HG02678 (cell line): Measurements from ENCODE around the gene TENM4.
"Not testable (repeated sequence)": the region's sequence is repeated elsewhere in the genome, so short reads cannot be mapped to it uniquely, and the experiment has no call there.

Source experiments
- ATAC-seq: cut with Tn5 transposase; IDR thresholded peaks from one replicate; pipeline ENCODE4 v1.9.1; 2021; ENCODE audit warnings: mild to moderate bottlenecking, moderate library complexity; ENCODE audit not compliant: unreplicated experiment

Gene TENM4

GRCh38 chr11:78831571-78831970 lies 609.3 kb downstream of the TENM4 start:
- ATAC-seq: no peak

DNA sequence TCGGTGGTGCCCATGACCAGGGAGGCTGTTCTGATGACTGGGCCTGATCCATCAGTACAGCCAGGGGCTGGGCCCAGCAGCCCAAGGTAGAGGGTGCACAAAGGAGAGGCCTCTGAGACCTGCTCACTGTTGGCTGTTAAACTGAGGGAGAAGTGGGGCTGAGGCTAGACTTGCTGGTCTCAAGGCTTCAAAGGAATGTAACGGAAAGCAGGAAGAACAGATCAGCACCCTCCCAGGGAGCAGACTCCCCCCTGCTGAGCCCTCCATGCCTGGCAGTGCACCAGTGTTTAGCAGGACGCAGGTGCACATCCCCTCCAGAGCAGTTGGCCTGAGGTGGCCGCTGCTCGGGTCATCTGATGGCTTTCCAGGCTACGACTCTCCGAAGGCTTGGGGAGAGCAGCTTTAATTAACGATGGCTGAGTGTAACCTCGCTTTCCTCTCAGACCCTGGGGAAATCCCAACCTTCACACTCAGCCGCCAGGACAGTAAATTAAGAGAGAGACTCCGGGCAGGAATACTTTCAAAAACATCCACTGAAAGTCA lies 610.5 kb downstream of the TENM4 start:
- ATAC-seq: no peak

DNA sequence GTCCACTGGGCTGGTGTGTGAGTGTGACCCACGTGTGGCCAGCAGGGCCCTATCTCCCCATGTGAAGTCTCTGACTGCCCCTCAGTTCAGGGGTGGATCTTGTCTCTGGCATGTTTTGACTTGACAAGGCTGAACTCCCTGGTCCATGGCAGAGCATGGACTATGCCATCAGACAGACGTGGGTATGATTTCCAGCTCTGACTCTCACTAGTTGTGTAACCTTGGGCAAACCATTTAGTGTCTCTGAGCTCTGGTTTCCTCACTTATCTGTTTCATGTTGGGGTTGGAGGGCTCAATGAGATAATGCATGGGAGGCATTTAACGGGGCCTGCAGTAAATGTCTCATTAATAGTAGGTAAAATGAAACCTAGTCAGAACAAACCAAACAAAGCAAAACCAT lies 611.7 kb downstream of the TENM4 start:
- no peak for ATAC-seq

DNA sequence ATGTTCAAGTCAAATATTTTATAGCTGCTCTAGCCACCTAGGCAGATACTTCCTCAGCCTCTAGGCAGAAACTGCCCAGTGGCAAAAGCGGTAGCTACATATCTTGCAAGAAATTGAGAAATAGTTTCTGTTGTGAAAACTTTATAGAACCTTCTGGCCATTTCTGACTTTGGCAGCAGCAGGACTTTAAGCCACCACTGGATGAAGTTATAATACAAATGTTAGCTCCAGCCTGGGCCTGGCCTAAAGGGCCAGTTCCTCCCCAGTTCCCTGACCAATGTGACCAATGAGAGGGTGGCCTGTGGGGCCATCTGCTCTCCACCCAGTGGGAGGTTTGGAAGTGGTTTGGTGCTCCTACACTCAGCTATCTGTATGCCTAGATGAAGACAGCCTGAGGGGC lies 612.2 kb downstream of the TENM4 start:
- no peak for ATAC-seq

GRCh38 chr11:78827291-78827690 lies 613.5 kb downstream of the TENM4 start:
- not testable (repeated sequence) for ATAC-seq

GRCh38 chr11:78825591-78826020 lies 615.2 kb downstream of the TENM4 start:
- no peak for ATAC-seq

DNA sequence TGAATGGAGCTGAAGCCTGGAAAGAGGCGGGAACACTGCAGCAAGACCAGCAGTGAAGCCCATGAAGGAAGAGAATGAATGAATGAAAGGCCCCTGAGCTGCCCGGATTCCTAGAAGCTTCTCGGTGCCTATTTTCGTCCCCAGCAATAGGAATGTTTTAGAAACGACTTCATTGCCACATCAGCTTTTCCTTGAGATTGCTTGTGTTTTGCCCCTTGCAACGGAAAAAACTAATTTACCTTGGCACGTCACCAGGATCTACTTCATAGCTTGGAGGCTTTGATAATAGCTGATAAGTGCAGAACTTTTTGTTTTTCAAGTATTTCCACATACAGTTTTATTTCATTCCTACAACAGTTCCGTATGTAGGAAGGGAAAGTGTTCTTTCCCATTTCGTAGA lies 617.2 kb downstream of the TENM4 start:
- ATAC-seq: no peak

DNA sequence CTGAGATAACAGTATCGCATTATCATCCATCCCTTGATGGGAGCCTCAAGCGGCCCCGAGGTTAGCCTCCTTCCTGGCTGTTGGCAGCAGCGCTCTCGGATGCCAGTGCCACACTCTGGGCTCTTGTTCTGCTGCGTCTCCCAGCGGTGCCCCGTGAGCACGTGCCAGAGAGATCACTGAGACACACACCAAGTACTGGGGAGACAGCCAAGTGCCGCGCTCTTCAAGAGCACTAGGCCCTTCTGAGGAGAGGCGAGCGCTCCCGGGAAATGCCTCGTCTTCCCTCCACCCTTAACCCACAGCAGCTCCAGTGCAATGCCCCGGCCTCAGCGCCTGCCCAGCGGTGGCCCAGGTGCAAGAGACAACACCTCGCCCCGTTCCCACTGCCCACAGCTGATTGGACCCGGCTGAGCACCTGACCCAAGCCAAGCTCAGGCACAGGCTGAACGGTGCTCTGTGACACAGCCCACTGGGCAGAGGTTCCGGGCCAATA lies 617.9 kb downstream of the TENM4 start:
- ATAC-seq: no peak

DNA sequence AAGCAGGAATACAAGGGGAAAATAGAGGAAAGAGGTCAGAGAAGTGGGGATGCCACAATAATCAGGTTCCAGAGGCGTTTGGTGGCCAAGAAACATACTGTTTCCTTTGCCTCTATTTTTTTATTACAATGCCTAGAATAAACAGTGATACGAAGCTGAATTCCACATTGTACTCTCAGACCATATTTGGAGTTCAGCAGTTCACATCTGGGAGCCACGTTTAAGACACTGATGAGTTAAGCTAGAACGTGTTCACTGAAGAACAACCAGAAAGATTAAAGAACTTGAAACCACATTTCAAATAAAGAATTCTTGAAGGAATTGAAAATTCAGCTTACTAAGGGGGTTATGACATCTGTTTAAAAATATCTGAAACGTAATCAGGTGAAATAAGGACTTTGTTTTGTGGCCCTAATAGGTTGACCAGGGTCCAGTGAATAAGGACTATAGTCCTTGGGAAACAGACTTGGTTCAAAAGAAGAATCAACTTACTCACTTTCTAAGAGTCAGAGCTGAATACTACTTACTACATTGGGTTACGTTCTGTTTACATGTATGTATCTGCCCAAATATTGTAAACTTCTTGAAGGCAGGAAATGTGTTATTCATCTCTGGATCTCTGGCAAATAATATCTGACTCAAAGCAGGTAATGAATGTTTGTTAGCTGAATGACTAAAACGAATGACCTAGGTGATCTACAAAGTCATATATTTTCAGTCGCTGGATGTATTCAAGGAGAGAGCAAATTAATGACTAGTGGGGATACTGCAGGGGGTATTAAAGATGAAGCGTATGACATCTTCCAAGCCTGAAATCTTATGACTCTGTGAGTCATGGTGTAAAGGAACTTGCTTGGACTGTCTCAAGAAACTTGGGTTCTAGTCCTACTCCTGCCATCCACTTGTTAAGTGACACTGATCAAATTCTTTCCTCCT lies 619.2 kb downstream of the TENM4 start:
- no peak for ATAC-seq

- no peak for ATAC-seq
These were observed 620.1 kb downstream of the TENM4 start for GRCh38 chr11:78820741-78821140.

DNA sequence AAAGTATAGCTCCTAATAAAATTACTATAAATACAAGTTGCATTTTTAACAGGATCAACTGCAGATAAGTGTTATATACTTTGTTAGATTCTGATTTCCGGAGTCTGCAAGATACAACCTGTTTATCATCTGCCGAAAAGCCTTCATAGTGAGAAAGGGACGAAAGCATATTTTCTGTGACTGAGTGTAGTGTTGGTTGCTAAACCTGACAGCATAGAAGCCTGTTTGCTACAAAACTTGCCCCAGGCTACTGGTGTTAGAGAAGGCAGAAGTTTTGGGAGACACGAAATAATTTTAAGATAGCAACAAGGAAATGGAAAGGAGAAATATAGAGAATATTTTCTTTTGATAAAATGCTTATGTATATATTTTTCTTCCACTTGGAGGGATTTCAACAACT lies 622.6 kb downstream of the TENM4 start:
- no peak for ATAC-seq

DNA sequence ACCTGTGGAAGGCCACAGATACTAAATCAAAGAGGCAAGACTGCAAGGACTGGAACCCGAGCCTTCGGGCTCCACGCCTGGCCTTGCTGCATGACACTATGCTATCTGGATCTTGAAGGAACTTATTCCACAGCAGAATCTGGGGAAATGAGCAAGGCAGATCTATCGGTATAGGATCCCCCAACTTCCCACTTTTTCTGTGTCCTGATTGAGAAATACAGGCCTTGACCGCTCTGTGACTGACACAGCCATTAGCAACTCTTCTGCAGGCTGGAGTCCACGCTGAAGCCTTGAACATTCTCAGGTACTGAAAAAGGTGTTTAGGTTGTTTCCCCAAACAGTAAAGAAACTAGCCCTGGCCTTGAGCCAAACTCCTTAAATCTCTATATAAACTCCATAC lies 625.0 kb downstream of the TENM4 start:
- no peak for ATAC-seq

DNA sequence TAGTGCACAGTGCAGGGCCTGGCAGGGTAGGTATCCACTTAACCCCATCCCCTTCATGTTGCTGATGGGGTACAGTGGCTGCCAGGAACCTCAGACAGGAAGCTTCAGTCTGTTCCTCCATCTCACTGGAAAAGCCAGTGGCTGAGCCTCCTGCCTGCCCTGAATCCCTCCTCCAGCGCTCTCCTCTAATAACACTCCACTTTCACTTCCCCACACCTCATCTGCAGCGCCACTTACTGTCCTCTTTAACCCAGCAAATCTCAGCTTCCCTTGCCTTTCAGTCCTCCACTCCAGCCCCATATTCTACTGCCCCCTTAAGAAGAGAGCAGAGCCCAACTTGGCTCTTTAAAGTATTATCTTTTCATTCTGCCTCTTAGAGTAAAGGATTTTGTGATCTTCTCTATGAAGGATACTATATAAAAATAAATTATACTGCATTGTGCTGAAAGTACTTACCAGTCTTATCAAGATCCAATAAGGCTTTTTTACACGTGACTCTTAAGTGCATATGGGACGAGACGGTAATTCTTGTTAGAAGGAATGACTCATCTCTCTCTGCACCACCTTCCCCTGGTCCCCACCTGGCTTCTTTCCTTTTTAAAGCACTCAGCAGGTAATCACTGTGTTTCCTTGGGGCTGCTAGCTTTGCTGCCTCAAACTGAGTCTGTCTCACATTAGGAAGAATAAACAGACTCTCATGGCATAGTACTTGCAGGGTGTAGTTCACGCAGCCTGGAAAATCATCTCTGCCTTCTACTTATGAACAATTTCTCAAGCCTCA lies 628.1 kb downstream of the TENM4 start:
- no peak for ATAC-seq

- no peak for ATAC-seq
These were observed 630.2 kb downstream of the TENM4 start for GRCh38 chr11:78810559-78811009.

DNA sequence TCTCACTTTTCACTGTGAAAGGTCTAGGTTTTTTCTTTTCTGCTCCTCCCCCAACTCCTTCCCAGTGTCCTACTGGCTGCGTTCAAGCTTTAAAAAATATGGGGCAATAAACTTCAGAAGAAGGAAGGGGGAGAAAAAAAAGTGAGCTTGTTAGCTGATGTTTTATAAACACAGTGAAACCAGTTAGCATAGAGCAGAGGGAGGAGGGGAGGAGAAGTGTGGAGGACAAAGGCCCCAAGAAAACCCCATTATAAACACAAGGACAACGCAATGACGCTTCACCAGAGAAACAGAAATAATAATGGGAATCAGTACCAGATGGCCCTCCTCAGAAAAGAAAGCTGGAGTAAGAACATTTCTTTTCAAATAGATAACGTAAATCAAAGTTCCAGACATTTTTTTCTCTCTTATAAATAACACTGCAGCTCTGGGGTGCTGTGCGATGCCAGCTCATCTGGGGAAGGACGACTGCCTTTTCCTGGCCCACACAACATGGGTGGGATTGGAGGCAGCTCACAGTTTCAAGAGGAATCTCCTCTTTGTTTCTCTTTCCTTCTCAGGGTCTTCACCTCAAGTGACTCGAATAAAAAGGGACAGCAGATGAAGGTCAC lies 630.8 kb downstream of the TENM4 start:
- no peak for ATAC-seq

DNA sequence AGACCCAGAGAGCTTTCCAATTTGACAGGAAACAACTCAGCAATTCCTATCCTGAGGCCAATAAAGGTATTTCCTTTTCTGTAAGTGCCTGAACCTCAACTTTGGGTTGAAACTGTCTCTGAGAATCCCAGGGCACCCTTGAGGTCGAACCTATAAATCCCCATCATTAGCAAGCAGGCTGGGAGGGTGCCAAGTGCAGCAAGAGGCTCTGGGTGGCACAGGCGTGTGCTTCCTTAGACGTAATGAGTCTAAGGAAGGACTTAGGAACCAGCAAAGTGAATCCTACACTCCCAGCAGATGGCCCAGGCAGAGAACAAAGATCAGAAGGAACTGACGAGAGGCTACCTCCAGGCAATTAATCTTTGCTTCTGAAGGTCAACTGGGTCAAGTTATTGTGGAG lies 631.9 kb downstream of the TENM4 start:
- no peak for ATAC-seq

DNA sequence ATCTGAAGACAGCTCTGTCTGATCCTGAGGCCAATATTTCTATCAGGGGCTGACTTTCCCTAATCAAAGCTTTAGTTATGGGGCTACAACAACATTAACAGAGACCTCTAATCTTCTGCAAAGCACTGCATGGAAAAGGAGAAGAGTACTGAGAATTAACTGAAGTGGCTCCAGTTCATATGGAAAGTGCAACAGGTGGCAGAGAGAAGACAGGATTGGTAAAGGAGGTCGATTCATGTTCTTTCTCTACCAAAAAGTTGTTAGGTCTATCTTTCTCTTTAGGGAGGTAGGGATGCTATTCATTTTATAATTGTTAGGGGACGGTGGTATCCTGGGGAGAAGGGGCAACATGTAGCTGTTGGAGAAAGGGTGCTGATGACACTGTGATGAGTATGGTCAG lies 633.5 kb downstream of the TENM4 start:
- ATAC-seq: no peak

- ATAC-seq: no peak
These were observed 634.4 kb downstream of the TENM4 start for GRCh38 chr11:78806214-78807004.

DNA sequence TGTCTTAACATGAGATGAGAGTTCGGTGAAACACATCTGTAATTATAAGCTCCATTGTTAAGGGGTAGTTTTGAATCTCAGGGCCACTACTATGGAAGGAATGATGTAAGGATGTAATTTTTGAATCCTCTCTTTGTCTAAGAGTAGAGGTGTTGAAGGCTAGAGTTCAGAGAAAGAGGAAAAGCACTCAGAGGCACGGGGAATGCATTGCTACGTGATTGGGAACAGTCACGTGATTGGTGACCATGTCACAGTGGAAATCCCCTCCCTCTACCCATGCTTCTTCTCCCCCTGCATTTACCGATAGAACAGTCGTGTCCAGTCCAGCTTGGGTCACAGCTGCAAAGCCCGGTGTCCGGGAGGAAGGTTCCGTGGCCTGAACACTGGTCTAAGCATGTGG lies 635.8 kb downstream of the TENM4 start:
- ATAC-seq: no peak

- ATAC-seq: no peak
These were observed 636.8 kb downstream of the TENM4 start for GRCh38 chr11:78803995-78804394.
